K562 (cell line): Measurements from ENCODE around the gene GALT. TPM values are rescaled to one million over a fixed set of nuclear protein-coding genes. Genes with fewer than 3 reads are reported as not detected.

Source experiments
- ATAC-seq: fragments of 200-7000 bp; cut with Tn5 transposase; 3 replicates; pipeline ENCODE4 v1.9.1; 2020; ENCODE audit warnings: moderate library complexity
- BruUV-seq: library from RNA; stranded (reverse); fragments of 400-500 nt; replicated peaks from 2 replicates; lab custom pipeline; 2021; lab: Mats Ljungman, UMichigan
- CTCF ChIA-PET: fragments of 300-600 bp; formaldehyde crosslinking; extraction: SDS; loops from one replicate; lab custom pipeline; 2021; ENCODE audit warnings: low intra/inter-chr PET ratio; lab: Yijun Ruan, JAX
- POLR2A ChIA-PET: fragments of 300-600, 350-650 bp; sonication (Branson Sonifier 250); formaldehyde crosslinking; extraction: SDS; loops from one replicate; lab custom pipeline; 2021; ENCODE audit warnings: antibody characterized with exemption, inconsistent platforms; lab: Yijun Ruan, JAX
- DNase-seq, 4 experiments: peaks; one replicate each; pipeline versions ENCODE4 v3.0.0 to v3.0.0-alpha.2; 2011 to 2018; ENCODE audit warnings: low spot score in 3 of 4, mixed read lengths in 3 of 4; ENCODE audit errors: extremely low read depth in 1 of 4
- FAIRE-seq: peaks from 2 replicates; lab custom pipeline; 2011; peaks lifted over from hg19 to GRCh38; lab: Jason Lieb, UNC
- H2AFZ ChIP-seq: 2 replicates; pipeline ENCODE4 v1.6.0; 2011; ENCODE audit warnings: low read depth, low read length, control low read depth, inconsistent platforms
- H3K27ac ChIP-seq: fragments of 200-600 bp; 3 replicates; pipeline ENCODE4 v1.8.0; 2011; ENCODE audit warnings: low read depth, mild to moderate bottlenecking, control low read depth, inconsistent platforms, low read length, moderate library complexity, mixed read lengths; ENCODE audit errors: extremely low read depth
- H3K27me3 ChIP-seq, 2 experiments: fragments of 300-600 bp in 1 of 2; 2 replicates in 1 of 2; 3 replicates in 1 of 2; pipeline versions ENCODE4 v1.6.0 to v1.8.0; 2011; ENCODE audit warnings: inconsistent platforms in 2 of 2, low read length in 2 of 2, mild to moderate bottlenecking in 1 of 2, mixed read lengths in 1 of 2, moderate library complexity in 1 of 2; ENCODE audit not compliant: control insufficient read depth in 2 of 2, insufficient read depth in 2 of 2
- H3K36me3 ChIP-seq: fragments of 300-600 bp; 3 replicates; pipeline ENCODE4 v1.8.0; 2011; ENCODE audit warnings: mild to moderate bottlenecking, low read length, inconsistent platforms; ENCODE audit not compliant: control insufficient read depth, insufficient read depth
- H3K4me1 ChIP-seq, 2 experiments: fragments of 200-600 bp in 1 of 2; replicated peaks in 1 of 2; 2 replicates in 1 of 2; 3 replicates in 1 of 2; pipeline versions ENCODE4 v1.5.1 to v1.8.0; 2011; ENCODE audit warnings: inconsistent platforms in 2 of 2, low read length in 2 of 2, mild to moderate bottlenecking in 1 of 2, mixed read lengths in 1 of 2, moderate library complexity in 1 of 2; ENCODE audit not compliant: control insufficient read depth in 2 of 2, insufficient read depth in 2 of 2
- H3K4me2 ChIP-seq: 2 replicates; pipeline ENCODE4 v1.6.1; 2011; ENCODE audit warnings: low read length, control low read depth, inconsistent platforms, mixed read lengths; ENCODE audit not compliant: insufficient read depth
- H3K4me3 ChIP-seq: fragments of 200-600 bp; sonication (generic), shearing (Covaris generic); 2 replicates; pipeline ENCODE4 v1.5.1; 2016; ENCODE audit warnings: control low read depth, inconsistent platforms
- H3K79me2 ChIP-seq: fragments of 200-600 bp; 3 replicates; pipeline ENCODE4 v1.8.0; 2011; ENCODE audit warnings: low read length, inconsistent platforms; ENCODE audit not compliant: control insufficient read depth, insufficient read depth
- H3K9ac ChIP-seq, 2 experiments: 2 replicates each; pipeline versions ENCODE4 v1.6.0 to v1.6.1; 2011; ENCODE audit warnings: low read depth in 2 of 2, low read length in 2 of 2, control low read depth in 1 of 2, inconsistent platforms in 1 of 2, mild to moderate bottlenecking in 1 of 2, mixed read lengths in 1 of 2; ENCODE audit not compliant: insufficient read depth in 1 of 2
- H3K9me1 ChIP-seq: one replicate; pipeline ENCODE4 v1.6.0; 2011; ENCODE audit warnings: inconsistent platforms, mild to moderate bottlenecking, low read length, moderate library complexity; ENCODE audit not compliant: control insufficient read depth, insufficient read depth
- H3K9me3 ChIP-seq: replicated peaks from 2 replicates; pipeline ENCODE4 v1.5.1; 2011; ENCODE audit warnings: low read depth, low read length, inconsistent platforms; ENCODE audit not compliant: control insufficient read depth, insufficient read depth
- H4K20me1 ChIP-seq: replicated peaks from 2 replicates; pipeline ENCODE4 v1.6.1; 2011; ENCODE audit warnings: low read length, inconsistent platforms, mixed read lengths; ENCODE audit not compliant: control insufficient read depth, insufficient read depth
- ATF1 ChIP-seq, 2 experiments: fragments of 450-650 bp in 1 of 2; IDR thresholded peaks; 2 replicates each; pipeline ENCODE4 v1.6.1; 2016; ENCODE audit warnings: missing compliant biosample characterization in 1 of 2, missing genetic modification characterization in 1 of 2
- E4F1 ChIP-seq: fragments of 250-450 bp; sonication (Bioruptor Pico); IDR thresholded peaks from 2 replicates; pipeline ENCODE4 v1.5.0; 2021; ENCODE audit warnings: mild to moderate bottlenecking, borderline replicate concordance
- HMG20B ChIP-seq: fragments of 250-450 bp; sonication (Bioruptor Pico); IDR thresholded peaks from 2 replicates; pipeline ENCODE4 v1.5.0; 2021; ENCODE audit warnings: mild to moderate bottlenecking
- NKRF ChIP-seq: fragments of 450-650 bp; IDR thresholded peaks from 2 replicates; pipeline ENCODE4 v1.6.1; 2016; ENCODE audit warnings: borderline replicate concordance
- NONO ChIP-seq, 2 experiments: fragments of 200-400 bp in 1 of 2; fragments of 450-650 bp in 1 of 2; formaldehyde crosslinking in 1 of 2; IDR thresholded peaks; 2 replicates each; pipeline ENCODE4 v1.6.1; 2017; ENCODE audit warnings: low read depth in 2 of 2, mild to moderate bottlenecking in 2 of 2, moderate library complexity in 2 of 2, low read length in 1 of 2
- PATZ1 ChIP-seq: fragments of 250-450 bp; sonication (Bioruptor Pico); IDR thresholded peaks from 2 replicates; pipeline ENCODE4 v1.5.0; 2020; ENCODE audit warnings: mild to moderate bottlenecking, borderline replicate concordance
- SUPT5H ChIP-seq: fragments of 450-650 bp; IDR thresholded peaks from 2 replicates; pipeline ENCODE4 v1.6.1; 2016
- TOE1 ChIP-seq, 2 experiments: fragments of 450-650 bp in 1 of 2; sonication (generic) in 1 of 2; formaldehyde crosslinking in 1 of 2; IDR thresholded peaks; 2 replicates each; pipeline versions ENCODE4 v1.7.1 to v1.8.0; 2016 to 2022; ENCODE audit warnings: borderline replicate concordance in 2 of 2, mild to moderate bottlenecking in 2 of 2, antibody characterized with exemption in 1 of 2, inconsistent platforms in 1 of 2, low read depth in 1 of 2, missing genetic modification reagents in 1 of 2, moderate library complexity in 1 of 2
- TRIM28 ChIP-seq: fragments of 450-650 bp; IDR thresholded peaks from 2 replicates; pipeline ENCODE4 v1.6.1; 2017
- ZNF3 ChIP-seq: fragments of 250-450 bp; sonication (Bioruptor Pico); IDR thresholded peaks from 2 replicates; pipeline ENCODE4 v1.5.0; 2021; ENCODE audit warnings: mild to moderate bottlenecking, moderate library complexity
- WGBS: fragments of 100-300 bp; shearing (Covaris generic); methylation state at CpG from one replicate; pipeline ENCODE4 v1.1.6; 2016; ENCODE audit warnings: low coverage, mixed read lengths; ENCODE audit not compliant: insufficient coverage; ENCODE audit errors: missing lambda C conversion rate; 5-methylcytosine and 5-hydroxymethylcytosine counted together
- in situ Hi-C: fragments of 300-500 bp; cut with MboI; formaldehyde crosslinking; loops from 4 replicates; pipeline ENCODE4 v1.15.0; 2018; ENCODE audit warnings: inconsistent platforms, mixed read lengths
- intact Hi-C: fragments of 100-400 bp; cut with micrococcal nuclease; formaldehyde crosslinking; loops from 2 replicates; pipeline ENCODE4 v1.14.2; 2022
- polyA plus RNA-seq, 8 experiments: library from polyadenylated mRNA; depleted of rRNA in 4 of 8; stranded (reverse) in 5 of 8; unstranded in 3 of 8; fragments of >200 nt; fragmentation: Nextera tagmentation in 2 of 8; fragmentation: Illumina TruSeq in 1 of 8; extraction: Ambion mirVana in 2 of 8; extraction: Trizol in 1 of 8; gene quantifications; 2 replicates each; pipeline versions ENCODE4 v1.2.1 to v1.2.3, GENCODE V29; 2011 to 2014; ENCODE audit warnings: inconsistent platforms in 1 of 8, missing spikeins in 1 of 8
- total RNA-seq, 7 experiments: library from RNA; depleted of rRNA in 6 of 7; stranded (reverse); fragments of >200 nt in 6 of 7; fragmentation: Illumina TruSeq in 2 of 7; extraction: Trizol in 2 of 7; gene quantifications; 2 replicates each; pipeline versions ENCODE4 v1.2.1 to v1.2.3, GENCODE V29; 2011 to 2021; ENCODE audit warnings: low replicate concordance in 1 of 7
- TF ChIP-seq, protein P1 (sequence below): fragments of 250-450 bp; sonication (Bioruptor Pico); IDR thresholded peaks from 2 replicates; pipeline ENCODE4 v1.6.1; 2021; ENCODE audit warnings: mild to moderate bottlenecking

Gene GALT
- total and polyA plus RNA-seq, 9 of the 15 experiments (the other 6 are each of a cell fraction or from before 2014, with no cell fraction given) = 7.3 to 29.2 (median 15.6) TPM

GRCh38 chr9:34633166-34633565 is 13.3 kb upstream of the GALT start:
- no peak overlapping the region for H3K4me3 ChIP-seq
- H3K36me3 ChIP-seq = peaks cover 14% of the 10 kb centered on the region; the same call in 1 of the 3 replicates
- H3K9ac ChIP-seq = no peak overlapping the region
- CTCF ChIA-PET = interaction anchor here (1.2 to 1.5 kb wide), 3 partner anchors 20 to 302 kb away, joined by 3 to 11 read pairs (median 7); no protein-coding TSS in a partner anchor
- ATAC-seq (no peak), DNase-seq (no peak)
- no peak overlapping the region for H3K4me2 ChIP-seq
- TF ChIP-seq ZNF3 (CRISPR knock-in tag) (no peak), NKRF (no peak), NONO (IDR thresholded peaks at IDR 0.05; ENCODE audit: low read depth in 2 of 2, low read length in 1 of 2) (no peak), SUPT5H (no peak), PATZ1 (no peak), ATF1 (CRISPR knock-in tag; IDR thresholded peaks at IDR 0.05) (no peak), ATF1 (tag; IDR thresholded peaks at IDR 0.05) (no peak), HMG20B (CRISPR knock-in tag) (no peak), TRIM28 (no peak), E4F1 (CRISPR knock-in tag) (no peak), TOE1 (IDR thresholded peaks at IDR 0.05; ENCODE audit: borderline replicate concordance) (no peak), TOE1 (CRISPR knock-in tag; IDR thresholded peaks at IDR 0.05; ENCODE audit: borderline replicate concordance, low read depth) (no peak)
- TF ChIP-seq, protein P1, sequence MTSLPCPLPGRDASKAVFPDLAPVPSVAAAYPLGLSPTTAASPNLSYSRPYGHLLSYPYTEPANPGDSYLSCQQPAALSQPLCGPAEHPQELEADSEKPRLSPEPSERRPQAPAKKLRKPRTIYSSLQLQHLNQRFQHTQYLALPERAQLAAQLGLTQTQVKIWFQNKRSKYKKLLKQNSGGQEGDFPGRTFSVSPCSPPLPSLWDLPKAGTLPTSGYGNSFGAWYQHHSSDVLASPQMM (CRISPR knock-in tag) = no peak
- TF ChIP-seq, all 486 proteins: peak for 0
- BruUV-seq = no TSS peak
- intact Hi-C loops (no loop called here), in situ Hi-C loops (no loop called here)
- 0 out of 2 replicates have a peak, but pooled peaks cover 4% of the 10 kb centered on the region for H4K20me1 ChIP-seq
- POLR2A ChIA-PET = interaction anchor here (0.6 to 1.0 kb wide), 3 partner anchors 13 to 945 kb away, joined by 3 to 4 read pairs (median 3); partner anchors contain the start of gene GALT
- no peak for FAIRE-seq
- peaks cover 3 to 34% of the 10 kb centered on the region in 2 experiments; a peak in 4 of 5 replicates for H3K4me1 ChIP-seq
- no peak overlapping the region for H2AFZ ChIP-seq
- H3K9me1 ChIP-seq = no peaks in the 10 kb centered on the region
- no peak overlapping the region for H3K27ac ChIP-seq
- 21% methylated on average over 5 of the region's 5 CpGs for WGBS
- H3K9me3 ChIP-seq = no peaks in the 10 kb centered on the region
- H3K27me3 ChIP-seq = peaks cover 9 to 24% of the 10 kb centered on the region in 2 experiments; a peak in 4 of 5 replicates
- peaks cover 18% of the 10 kb centered on the region for H3K79me2 ChIP-seq
